ENCODE results near the gene TNRC6B.

GRCh38 chr22:40289991-40290459 is 112.3 kb downstream of the TNRC6B start:
- TF ChIP-seq CTCF (conservative IDR thresholded peaks at IDR 0.05 in 1 of 2, IDR thresholded peaks at IDR 0.05 in 1 of 2; ENCODE audit: low read depth in 1 of 2, low read length in 2 of 2) (no peak), EZH2 (IDR thresholded peaks at IDR 0.05; ENCODE audit: low read length, missing control alignments) (no peak)

All from fibroblast of lung (primary cell).